Stimulated activated CD4-positive, alpha-beta T cell treated with anti-CD3 and anti-CD28 coated beads, Interleukin-1b, Interleukin-23, amount 100 ng/mL, for 48 hours (primary cell): ENCODE measurements around the gene CDH24.
"Not testable (repeated sequence)": the region's sequence is repeated elsewhere in the genome, so short reads cannot be mapped to it uniquely, and the experiment has no call there.

Experiments used
- DNase-seq: peaks from one replicate; pipeline ENCODE4 v3.0.0-alpha.2; 2020

Gene CDH24

GRCh38 chr14:23015618-23016017 is 41.7 kb downstream of the CDH24 start:
- DNase-seq, result no peak

- not testable (repeated sequence) for DNase-seq
Measured at GRCh38 chr14:23013749-23014054, 43.6 kb downstream of the CDH24 start.

- DNase-seq, result no peak
Measured at GRCh38 chr14:23013054-23013748, 44.1 kb downstream of the CDH24 start.

- peak; percentile 81 for DNase-seq
Measured at GRCh38 chr14:23009939-23010726, 47.2 kb downstream of the CDH24 start, which contains the start of gene C14orf93. Gene C14orf93, minus strand, starts transcription at chr14:23010143. Its CDS starts 11,120 bp downstream, at chr14:22999023.

GRCh38 chr14:23009483-23009938 is 47.8 kb downstream of the CDH24 start:
- no peak for DNase-seq

- DNase-seq, result no peak
Measured at GRCh38 chr14:23008831-23009230, 48.5 kb downstream of the CDH24 start.

- peak; percentile 98 for DNase-seq
Measured at GRCh38 chr14:23006544-23007419, 50.5 kb downstream of the CDH24 start.

- DNase-seq, result no peak
Measured at GRCh38 chr14:23006188-23006534, 51.2 kb downstream of the CDH24 start.

GRCh38 chr14:23005451-23006187 is 51.7 kb downstream of the CDH24 start:
- DNase-seq, result no peak

- DNase-seq, result not testable (repeated sequence)
Measured at GRCh38 chr14:23004274-23004673, 53.0 kb downstream of the CDH24 start.

- DNase-seq, result no peak
Measured at GRCh38 chr14:23002592-23002991, 54.7 kb downstream of the CDH24 start.

GRCh38 chr14:23000860-23001259 is 56.5 kb downstream of the CDH24 start:
- no peak for DNase-seq

GRCh38 chr14:22998329-22999012 is 58.8 kb downstream of the CDH24 start:
- no peak for DNase-seq

GRCh38 chr14:22997676-22998323 is 59.5 kb downstream of the CDH24 start:
- no peak for DNase-seq
